Fibroblast of skin of scalp (primary cell): ENCODE data around the gene POLN.
"Not testable (repeated sequence)": the region's sequence is repeated elsewhere in the genome, so short reads cannot be mapped to it uniquely, and the experiment has no call there.

Experiments used
- DNase-seq: peaks from one replicate; pipeline ENCODE4 v3.0.0-alpha.2; 2013

POLN gene

DNA sequence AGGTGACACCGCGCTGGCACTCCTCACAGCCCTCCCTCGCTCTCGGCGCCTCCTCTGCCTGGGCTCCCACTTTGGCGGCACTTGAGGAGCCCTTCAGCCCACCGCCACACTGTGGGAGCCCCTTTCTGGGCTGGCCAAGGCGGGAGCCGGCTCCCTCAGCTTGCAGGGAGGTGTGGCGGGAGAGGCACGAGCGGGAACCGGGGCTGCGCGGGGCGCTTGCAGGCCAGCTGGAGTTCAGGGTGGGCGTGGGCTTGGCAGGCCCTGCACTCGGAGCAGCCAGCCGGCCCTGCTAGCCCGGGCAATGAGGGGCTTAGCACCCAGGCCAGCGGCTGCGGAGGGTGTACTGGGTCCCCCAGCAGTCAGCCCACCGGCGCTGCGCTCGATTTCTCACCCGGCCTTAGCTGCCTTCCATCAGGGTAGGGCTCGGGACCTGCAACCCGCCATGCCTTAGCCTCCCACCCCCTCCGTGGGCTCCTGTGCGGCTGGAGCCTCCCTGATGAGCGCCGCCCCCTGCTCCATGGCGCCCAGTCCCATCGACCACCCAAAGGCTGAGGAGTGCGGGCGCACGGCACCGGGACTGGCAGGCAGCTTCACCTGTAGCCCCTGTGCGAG, 80.7 kb downstream of the POLN start:
- DNase-seq = not testable (repeated sequence)

DNA sequence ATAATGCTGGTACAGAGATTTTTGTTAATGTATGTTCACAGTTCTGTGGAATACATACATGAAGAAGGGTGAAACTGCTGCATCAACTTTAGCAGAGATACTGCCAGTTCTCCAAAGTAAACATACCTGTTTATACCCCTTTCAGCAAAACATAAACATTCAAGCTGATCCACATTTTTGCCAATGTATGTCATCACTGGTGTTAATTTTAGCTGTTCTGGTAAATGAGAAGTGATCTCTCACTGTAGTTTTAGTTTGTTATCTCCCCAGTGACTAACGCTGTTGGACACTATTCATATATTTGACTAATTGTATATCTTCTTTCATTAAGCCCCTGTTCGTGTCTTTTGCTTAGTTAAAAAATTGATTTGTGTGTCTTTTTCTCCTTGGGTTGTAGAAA, 82.0 kb downstream of the POLN start:
- DNase-seq = no peak

DNA sequence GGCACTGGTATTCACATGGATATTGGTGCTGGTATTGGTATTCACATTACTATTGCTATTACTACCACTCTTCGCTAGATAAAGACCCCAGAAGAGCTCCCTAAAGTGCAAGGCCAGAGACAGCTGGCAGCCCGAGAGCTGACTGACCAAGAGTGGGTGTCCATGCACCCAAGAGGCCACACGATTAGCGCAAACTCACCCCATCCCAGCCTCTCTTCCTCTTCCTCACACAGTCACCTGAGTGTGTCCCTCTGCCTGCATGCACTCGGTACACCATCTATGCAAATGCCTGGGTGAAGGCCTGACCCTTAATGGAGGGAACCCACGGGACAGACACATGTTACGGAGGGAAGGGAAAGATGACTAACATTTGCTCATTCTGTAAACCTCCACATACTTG, 86.7 kb downstream of the POLN start:
- no peak for DNase-seq

DNA sequence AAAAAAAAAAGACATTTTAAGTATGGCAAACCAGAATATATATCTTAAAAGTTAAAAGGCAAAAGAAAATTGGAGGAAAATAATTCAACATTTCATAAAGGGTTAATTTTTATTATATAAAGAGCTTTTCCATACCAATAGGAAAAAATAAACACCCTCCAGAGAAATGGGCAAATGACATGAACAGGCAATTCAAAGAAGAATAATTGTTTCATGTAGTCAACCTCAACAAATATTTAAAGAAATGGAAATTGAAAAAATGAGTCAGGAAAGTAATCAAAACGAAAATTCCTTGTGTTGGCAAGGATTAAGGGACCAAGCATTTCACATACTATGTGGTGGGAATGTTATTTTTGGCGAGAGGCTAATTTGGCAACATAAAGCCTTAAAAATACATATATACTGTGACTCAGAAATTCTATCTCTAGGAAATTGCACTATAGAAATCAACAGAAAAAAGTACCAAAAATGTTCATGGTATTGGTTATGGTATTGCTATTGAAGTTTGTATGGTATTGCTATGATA, 87.6 kb downstream of the POLN start:
- DNase-seq = peak; percentile 71

DNA sequence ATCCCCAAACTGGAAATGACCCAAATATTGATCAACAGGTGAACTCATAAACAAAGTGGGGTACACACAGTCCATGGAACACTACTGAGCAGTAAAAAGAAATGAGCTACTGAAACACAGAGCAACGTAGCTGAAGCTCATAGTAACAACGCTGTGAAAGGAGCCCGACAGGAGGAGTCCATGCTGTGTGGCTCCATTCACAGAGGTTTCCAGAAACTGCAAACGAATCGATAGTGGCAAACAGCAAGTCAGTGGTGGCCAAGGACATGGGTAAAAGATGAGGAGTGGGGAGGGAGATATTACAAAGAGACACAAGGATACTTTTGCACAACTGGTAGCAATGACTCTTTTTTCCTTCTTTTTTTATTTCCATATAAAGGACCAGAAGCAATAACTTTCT, 90.4 kb downstream of the POLN start:
- no peak for DNase-seq

DNA sequence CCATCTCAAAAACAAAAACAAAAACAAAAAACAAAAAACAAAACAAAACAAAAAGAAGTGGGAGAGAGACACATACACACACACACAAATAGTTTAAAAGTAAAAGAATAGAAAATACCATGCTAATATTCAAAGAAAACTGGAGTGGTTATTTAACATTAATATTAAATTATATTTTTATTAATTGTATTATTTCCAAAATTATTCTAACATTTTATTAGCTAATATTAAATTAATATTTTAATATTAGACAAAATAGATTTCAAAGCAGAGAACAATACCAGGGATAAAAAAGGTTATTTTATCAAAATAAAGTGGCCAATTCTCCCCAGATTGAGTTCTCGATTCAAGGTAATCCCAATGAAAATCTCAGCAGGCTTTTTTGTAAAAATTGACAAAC, 91.8 kb downstream of the POLN start:
- DNase-seq = no peak

DNA sequence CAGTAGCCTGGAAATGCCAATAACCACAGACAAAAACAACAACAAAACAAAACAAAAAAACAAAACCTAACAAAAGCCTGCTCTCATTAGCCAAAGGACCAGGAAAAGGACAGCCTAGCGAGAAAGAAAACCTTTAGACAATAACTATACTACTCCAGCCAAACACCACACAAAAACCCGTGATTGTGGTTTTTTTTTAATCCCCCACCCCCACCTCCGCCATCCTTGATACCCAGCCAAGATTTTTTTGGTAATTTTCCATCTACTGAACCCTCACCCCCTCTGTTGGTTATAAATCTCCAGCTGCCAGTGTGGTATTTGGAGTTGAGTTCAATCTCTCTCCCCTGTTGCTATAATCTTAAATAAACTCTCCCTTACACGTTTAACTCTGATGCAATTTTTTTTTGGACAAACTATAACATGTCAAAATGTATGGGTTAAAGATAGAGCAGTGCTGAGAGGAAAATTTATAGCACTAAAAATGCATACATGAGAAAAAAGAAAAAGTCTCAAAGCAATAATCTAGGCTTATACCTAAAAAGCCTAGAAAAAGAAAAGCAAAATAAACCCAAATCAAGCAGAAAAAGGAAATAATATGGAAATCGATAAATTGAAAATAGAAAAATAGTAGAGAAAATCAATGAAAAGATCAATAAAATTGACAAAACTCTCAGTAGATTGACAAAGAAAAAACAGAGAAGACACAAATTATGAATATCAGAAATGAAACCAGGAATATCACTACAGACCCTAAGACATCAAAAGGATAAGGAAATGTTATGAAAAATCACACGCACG, 99.1 kb downstream of the POLN start:
- DNase-seq = peak; percentile 59

DNA sequence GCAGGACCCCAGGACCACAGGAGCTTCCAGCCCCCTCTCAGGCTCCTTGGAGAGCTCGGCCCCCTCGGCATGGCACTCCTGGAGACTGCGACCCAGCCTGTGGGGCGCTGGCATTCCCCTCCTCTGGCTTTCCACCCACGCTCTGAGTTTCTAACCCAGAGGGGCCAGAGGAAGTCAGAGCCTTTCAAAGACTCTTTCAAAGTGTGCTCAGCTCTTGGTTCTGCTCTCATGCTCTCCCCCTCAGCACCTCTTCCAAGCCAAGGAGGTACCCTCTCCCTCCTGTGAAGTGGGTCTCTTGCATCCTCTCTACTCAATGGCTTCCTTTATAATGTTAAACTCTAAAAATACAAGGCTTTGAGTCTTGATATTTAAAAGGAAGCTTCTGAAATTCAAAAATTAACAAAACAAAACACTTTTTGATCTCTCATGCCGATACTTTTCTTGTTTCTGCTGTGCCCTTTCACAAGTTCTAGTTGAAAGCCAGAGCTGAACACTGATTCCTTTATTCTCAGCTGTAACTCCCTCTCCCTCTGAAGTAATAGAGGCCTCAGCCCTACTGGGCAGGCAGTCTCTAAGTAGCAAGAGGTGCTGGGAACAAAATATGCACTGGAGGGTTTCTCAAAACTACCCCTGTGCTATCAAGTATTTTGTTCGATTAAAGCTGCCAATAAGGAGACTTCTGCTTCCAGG, 100.0 kb downstream of the POLN start:
- no peak for DNase-seq

DNA sequence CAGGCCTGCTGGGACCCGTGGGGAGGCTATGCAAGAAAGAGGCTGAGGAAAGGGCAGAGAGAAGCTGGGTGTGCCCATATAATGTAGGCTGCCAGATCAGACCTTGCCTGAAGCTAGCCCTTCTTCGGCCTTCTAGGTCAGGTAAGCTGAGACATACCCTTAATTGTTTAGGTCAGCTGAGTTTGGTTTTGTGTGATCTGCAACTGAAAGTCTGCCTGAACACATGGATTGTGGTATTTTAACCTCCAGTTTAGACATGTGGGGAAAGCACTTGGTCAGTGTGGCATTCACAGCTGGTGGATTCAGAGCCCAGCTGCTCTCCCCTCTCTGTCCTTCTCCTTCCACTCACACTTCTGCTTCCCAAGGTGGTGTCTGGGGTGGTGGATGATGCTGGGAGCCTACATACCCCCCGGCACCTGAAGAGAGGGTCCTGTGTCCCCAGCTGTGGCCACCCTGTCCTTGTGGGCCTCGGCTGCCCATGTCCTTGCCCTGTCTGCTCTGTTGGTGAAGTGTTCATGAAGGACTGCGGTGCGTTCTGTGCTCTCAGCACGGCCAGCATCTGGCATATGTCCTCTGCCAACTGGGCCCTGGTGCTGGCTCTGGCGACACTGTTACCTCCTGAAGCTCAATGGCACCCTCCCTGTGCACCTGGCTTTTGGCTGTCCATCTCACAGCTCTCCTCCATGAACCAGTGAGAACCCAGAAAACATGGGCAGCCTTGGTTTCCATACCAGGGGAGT, 100.7 kb downstream of the POLN start:
- no peak for DNase-seq

DNA sequence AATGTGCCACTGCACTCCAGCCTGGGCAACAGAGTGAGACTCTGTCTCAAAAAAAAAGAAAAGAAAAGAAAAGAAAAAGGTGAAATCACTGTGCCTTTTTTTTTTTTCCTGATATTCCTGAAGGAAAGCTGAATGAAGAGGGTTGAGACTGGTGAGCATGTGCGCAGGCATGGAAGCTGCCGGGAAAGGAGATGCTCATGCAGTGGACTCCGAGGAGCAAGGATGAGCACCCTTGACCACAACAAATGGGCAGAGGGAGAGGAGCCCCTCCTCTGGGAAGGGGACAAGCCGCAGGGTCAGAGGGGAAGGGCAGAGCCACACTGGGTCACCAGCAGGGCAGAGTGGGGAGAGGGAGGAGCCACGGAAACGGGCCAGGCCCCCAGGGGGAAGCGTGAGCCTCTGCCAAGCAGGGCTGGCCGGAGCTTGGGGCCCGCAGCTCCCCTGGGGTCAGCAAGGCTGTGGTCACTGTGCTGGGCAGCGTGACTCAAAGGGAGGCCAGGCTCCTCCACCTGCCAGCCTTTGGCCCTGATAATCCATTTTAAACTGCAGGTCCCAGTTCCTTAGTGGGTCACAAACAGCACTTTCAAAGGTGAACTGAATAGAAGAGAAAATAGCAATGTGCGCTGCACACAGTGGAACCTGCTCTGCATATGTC, 102.9 kb downstream of the POLN start:
- no peak for DNase-seq

DNA sequence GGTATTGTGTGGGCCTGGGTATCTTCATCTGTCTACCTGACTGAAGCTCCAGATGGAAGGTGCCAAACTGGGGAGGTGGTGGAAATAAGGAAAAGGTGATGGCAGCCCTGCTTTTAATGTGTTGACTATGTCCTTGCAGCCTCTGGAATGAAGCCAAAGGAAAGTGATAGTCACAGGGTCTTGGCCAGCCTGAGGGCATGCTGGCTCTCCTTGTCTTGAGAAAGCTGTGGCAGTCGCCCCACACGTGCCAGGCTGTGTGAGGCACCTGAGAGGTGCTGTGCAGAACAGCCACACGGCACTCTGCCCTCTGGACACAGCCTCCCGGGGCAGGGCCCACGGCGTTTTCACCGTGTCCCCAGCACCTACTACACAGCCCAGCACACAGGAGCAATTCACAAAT, 105.2 kb downstream of the POLN start:
- DNase-seq = no peak

DNA sequence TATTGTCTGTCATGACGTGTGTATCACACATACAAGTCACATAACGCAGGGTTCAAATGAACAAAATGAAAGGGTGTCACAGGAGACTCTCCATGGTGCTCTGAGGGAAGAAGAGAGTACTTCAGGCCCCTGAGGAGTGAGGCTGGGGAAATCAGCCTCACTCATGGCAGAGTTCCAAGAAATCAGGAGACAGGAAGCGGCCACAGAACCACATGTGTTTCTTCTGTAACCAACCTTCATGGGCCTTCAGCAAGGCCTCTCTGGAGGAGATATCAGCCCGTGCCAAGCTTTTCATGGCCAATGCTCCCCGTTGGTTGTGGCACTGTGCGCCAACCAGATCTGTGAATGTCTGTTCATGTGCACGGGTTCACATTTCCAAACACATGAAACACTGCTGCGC, 106.8 kb downstream of the POLN start:
- DNase-seq = peak; percentile 64

DNA sequence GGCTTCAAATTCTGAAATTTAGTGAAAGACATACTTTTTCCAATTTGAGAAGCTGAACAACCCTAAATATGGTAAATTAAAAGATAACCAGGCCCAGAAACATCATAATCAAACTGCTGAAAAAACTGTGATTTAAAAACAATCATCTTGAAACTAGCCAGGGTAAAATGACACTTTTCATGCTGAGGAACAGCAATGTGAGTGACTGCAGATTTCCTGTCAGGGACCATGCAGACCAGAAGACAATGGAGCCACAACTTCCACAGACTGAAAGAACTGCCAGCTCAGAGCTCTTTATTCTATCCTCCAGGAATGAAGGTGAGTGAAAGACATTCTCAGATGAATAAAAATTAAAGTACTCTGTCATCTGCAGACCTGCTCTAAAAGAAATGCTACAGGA, 109.5 kb downstream of the POLN start:
- DNase-seq = no peak

DNA sequence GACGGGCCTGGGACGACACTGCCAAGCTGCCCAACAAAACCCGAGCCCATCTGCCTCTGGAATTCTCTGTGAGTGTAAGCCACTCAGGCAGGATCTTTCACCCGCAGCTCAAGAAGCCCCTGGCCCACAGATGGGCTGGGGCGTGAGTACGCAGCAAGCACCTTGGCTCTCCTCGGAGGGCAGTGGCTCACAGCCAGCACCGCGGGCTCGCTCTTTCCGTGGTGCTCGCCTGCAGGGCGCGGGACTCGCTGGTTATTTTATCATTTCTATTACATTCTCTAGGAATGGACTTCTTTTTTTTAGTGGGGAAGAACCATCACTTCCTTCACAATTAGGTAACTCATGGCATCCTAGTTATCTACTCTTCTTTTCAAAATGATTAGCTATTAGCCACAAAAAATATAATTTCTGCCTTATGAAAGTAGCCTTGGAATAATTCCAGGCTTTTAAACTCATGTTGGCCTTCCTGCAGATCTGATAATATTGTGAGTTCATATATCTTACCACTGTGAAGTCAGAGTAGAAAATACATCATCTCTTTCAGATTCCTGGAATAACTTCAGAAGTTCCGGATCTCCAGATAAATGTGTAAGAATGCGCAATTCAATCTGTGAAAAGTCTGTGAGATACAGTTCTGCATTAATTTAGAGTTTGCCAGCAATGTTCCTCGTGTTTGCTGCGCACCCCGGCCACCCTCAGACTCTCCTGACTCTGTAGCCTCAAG, 114.2 kb downstream of the POLN start:
- no peak for DNase-seq

DNA sequence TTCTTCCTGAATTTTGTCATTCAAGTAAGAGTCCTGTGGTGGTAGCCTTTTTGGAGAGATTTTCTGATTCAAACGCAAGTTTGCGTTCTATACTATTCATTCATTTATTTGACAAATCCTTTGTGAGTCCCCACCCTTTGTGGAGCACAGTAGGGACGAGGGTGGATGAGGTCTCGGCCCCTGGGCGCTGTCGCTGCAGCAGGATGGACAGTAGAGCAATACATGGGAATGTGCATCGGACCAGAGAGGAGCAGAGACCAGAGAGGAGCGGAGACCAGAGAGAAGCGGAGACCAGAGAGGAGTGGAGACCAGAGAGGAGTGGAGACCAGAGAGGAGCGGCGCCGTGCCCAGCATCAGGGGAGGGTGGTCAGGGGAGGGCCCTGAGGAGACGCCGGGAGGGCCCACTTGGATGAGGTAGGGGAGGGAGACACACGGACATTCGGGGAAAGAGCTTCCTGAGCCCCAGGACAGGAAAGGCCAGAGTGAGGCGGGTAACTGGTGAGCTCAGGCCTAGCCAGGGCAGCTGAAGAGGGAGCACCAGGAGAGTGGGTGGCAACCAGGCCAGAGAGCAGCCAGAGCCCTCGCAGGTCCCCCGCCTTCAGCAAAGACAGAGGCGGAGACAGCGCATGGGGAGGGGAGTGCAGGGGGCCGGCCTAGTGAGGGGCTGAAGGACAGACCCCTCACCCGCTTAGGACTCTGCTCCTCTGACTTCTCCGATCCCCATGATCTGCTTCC, 115.4 kb downstream of the POLN start:
- DNase-seq = no peak

DNA sequence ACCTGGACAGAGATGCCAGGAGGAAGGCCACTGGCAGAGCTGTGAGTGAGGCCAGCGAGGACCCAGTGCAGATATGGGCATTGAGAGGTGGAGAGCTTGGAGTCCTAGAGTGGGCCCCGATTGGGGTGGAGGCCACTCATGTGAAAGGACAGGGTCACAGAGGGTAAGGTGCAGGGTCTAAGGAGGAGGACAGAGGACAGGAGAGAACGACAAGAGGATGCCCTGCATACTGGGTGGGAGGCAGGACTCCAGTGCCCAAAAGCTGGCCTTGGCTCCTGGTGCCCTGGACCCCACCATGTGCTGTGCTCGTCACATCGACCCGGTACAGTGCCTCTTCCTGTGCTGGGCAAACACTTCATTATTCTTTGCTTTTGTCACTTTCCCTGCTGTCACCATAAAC, 116.1 kb downstream of the POLN start:
- no peak for DNase-seq

DNA sequence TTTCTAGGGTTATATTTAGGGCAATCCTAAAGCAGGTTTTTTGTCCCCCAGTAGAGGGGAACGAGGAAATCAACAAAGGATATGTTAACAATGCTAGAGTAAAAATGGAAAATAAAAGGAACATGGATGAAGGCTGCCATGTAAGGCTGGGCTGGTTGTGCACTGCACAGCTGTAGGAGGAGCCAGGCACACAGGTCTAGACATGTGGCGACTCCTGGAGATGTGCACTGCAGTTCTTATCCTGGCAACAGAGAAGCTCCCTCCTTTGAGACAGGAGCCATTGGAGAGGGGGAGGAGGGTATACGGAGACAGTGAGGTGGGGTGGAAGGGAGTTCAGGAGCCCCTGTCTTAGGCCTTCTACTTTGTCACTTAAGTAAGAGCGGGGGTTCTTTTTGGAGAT, 116.9 kb downstream of the POLN start:
- no peak for DNase-seq

DNA sequence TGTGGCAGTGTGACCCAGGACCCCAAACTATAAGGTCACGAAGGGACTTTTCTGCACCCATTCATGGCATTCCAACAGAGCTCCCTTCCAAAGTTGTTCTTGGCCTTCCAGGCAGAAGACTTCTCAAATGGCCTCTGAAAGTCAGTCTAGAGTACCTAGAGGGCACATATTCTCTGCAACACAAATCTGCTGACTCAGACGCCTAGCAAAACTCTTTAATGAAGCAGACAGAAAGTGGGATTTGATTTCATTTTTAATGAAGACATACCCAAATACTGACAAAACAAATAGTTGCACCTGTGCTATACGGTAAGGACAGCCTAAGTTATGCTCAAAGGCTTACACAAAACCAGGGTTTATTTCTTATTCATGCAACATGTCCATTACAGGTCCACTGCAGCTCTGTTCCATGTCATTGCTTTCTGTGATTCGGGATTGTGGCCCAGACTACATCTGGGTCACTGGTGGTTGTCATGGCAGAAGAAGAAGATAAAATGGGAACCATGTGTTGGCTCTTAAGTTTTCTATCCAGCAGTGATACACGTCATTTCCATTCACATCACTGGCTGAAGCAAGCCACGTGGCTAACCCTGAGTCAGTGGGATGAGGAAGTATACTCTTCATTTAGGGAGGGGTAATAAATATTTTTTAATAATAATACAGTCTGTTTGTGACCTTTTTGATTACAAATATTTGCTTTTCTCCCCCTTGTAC, 125.1 kb downstream of the POLN start:
- no peak for DNase-seq

DNA sequence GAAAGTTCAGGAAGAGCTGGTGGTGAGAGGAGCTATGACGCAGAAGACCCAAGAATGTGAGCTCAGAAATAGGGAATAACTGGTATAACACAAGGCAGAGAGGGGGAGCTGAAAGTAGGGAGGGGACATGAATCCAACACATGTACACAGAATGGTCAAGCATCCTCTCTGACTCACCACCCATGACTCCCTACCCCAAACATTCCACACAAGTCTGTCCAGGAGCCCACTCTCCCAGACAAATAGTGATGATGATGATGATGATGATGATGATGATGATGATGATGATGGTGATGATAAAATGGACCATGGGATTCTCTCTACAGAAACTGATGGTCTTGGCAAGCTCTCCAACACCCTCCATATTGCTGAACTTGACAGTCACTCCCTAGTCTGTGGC, 136.4 kb downstream of the POLN start:
- peak; percentile 25 for DNase-seq
